OCI-LY7 (cell line): Measurements from ENCODE around the gene SRSF4. TPM values are rescaled to one million over a fixed set of nuclear protein-coding genes. Genes with fewer than 3 reads are reported as not detected.

Experiments used
- BruUV-seq: library from RNA; stranded (reverse); fragments of 400-500 nt; replicated peaks from 2 replicates; lab custom pipeline; 2021; lab: Mats Ljungman, UMichigan
- CTCF ChIA-PET: fragments of 300-600 bp; sonication (Branson Sonifier 250); formaldehyde crosslinking; loops from one replicate; lab custom pipeline; 2022; ENCODE audit warnings: antibody characterized with exemption; ENCODE audit not compliant: unreplicated experiment; lab: Charles Lee
- POLR2A ChIA-PET: fragments of 300-600 bp; sonication (Branson Sonifier 250); formaldehyde crosslinking; loops from one replicate; lab custom pipeline; 2022; ENCODE audit warnings: antibody characterized with exemption; lab: Charles Lee
- DNase-seq: peaks from one replicate; pipeline ENCODE4 v3.0.0-alpha.2; 2015; ENCODE audit warnings: low spot score
- H2AFZ ChIP-seq: fragments of 200-600 bp; sonication (generic), shearing (Covaris generic); 2 replicates; pipeline ENCODE4 v1.6.1; 2014; ENCODE audit warnings: mild to moderate bottlenecking, antibody characterized with exemption, low read length, moderate library complexity
- H3K27ac ChIP-seq: fragments of 200-600 bp; sonication (generic); 2 replicates; pipeline ENCODE4 v1.5.1; 2014; ENCODE audit warnings: mixed run types, low read depth, mild to moderate bottlenecking, moderate library complexity, low read length, inconsistent platforms; ENCODE audit not compliant: poor library complexity, severe bottlenecking
- H3K36me3 ChIP-seq: fragments of 200-600 bp; sonication (generic); 2 replicates; pipeline ENCODE4 v1.6.1; 2014; ENCODE audit warnings: mild to moderate bottlenecking, antibody characterized with exemption, low read length, moderate library complexity, mixed read lengths; ENCODE audit not compliant: insufficient read depth
- H3K4me1 ChIP-seq: fragments of 200-600 bp; sonication (generic); 2 replicates; pipeline ENCODE4 v1.5.1; 2014; ENCODE audit warnings: mild to moderate bottlenecking, low read length; ENCODE audit not compliant: insufficient read depth, poor library complexity, severe bottlenecking
- H3K4me2 ChIP-seq: fragments of 200-600 bp; sonication (generic); 2 replicates; pipeline ENCODE4 v1.6.1; 2014; ENCODE audit warnings: mild to moderate bottlenecking, low read length
- H3K4me3 ChIP-seq: fragments of 200-600 bp; sonication (generic); 2 replicates; pipeline ENCODE4 v1.5.1; 2014; ENCODE audit warnings: mild to moderate bottlenecking, low read depth, low read length; ENCODE audit not compliant: poor library complexity, severe bottlenecking
- H3K79me2 ChIP-seq: fragments of 200-600 bp; sonication (generic); 2 replicates; pipeline ENCODE4 v1.6.1; 2016; ENCODE audit warnings: low read depth, mild to moderate bottlenecking, low read length, moderate library complexity, mixed read lengths; ENCODE audit not compliant: insufficient read depth
- H3K9me2 ChIP-seq: fragments of 200-600 bp; sonication (generic); 2 replicates; pipeline ENCODE4 v1.6.1; 2016; ENCODE audit warnings: mild to moderate bottlenecking, low read length, mixed read lengths; ENCODE audit not compliant: insufficient read depth
- H3K9me3 ChIP-seq: fragments of 200-600 bp; sonication (generic); 2 replicates; pipeline ENCODE4 v1.6.1; 2014; ENCODE audit warnings: mild to moderate bottlenecking, mixed run types, low read length, mixed read lengths
- H4K20me1 ChIP-seq: fragments of 200-600 bp; sonication (generic); 2 replicates; pipeline ENCODE4 v1.6.1; 2014; ENCODE audit warnings: mild to moderate bottlenecking, antibody characterized with exemption, low read length, moderate library complexity, mixed read lengths; ENCODE audit not compliant: insufficient read depth
- EZH2phosphoT487 ChIP-seq: fragments of 200-600 bp; sonication (generic); IDR thresholded peaks from 2 replicates; pipeline ENCODE4 v1.6.1; 2018; ENCODE audit warnings: low read depth, borderline replicate concordance, mild to moderate bottlenecking, mixed run types, antibody characterized with exemption, low read length, moderate library complexity, mixed read lengths
- intact Hi-C: fragments of 100-400 bp; cut with micrococcal nuclease; formaldehyde crosslinking; loops from one replicate; pipeline ENCODE4 v1.10.0; 2022; ENCODE audit not compliant: unreplicated experiment
- total RNA-seq, 2 experiments: library from RNA; depleted of rRNA in 1 of 2; stranded (reverse); fragments of >200 nt in 1 of 2; shearing (Covaris generic) in 1 of 2; gene quantifications; 2 replicates each; pipeline ENCODE4 v1.2.3, GENCODE V29; 2014 to 2022
- TF ChIP-seq, protein P1 (sequence below): fragments of 200-600 bp; sonication (generic); conservative IDR thresholded peaks from 2 replicates; pipeline ENCODE4 v1.5.1; 2014; ENCODE audit warnings: mild to moderate bottlenecking, antibody characterized with exemption, low read length, moderate library complexity, mixed read lengths

Gene SRSF4
- total RNA-seq, 2 experiments from 2014 or later, result 52.8 to 122 TPM

DNA sequence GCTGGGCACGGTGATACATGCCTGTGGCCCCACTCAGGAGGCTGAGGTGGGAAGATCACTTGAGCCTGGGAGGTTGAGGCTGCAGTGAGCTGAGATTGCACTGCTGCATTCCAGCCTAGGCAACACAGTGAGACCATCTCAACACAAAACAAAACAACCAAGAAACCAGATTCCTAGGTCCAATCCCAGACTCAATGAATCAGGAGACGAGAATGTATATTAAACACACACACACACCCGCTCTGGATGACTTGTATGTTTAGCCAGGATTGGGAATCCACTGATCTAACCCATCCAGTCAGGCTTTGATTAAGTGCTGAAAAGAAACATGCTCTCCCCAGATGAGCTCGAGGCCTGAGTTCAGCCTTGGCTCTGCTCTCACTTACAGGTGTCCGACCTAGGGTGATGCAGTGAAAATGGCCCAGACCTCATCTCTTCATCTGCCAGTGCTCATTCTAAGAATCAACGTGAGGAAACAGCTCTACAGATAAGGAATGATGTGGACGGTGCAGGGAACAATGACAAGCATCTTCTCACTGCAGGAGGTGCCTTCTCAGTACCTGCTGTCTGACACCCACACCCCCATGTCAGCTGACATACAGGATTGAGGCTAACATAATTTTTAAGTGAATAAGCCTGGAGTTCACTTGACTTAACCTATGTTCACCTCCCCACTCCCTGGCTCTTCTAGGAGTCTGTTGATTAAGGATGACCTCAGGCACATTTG, 15.3 kb upstream of the SRSF4 start:
- Histone ChIP-seq H3K4me1 (no peaks in the 10 kb centered on the region), H4K20me1 (no peaks in the 10 kb centered on the region), H3K9me2 (no peaks in the 10 kb centered on the region), H3K9me3 (no peaks in the 10 kb centered on the region), H3K4me3 (no peak overlapping the region), H3K36me3 (peaks cover 34% of the 10 kb centered on the region), H2AFZ (no peak overlapping the region), H3K27ac (no peak overlapping the region), H3K4me2 (no peak overlapping the region), H3K79me2 (no peaks in the 10 kb centered on the region)
- no peak for TF ChIP-seq EZH2phosphoT487
- TF ChIP-seq, protein P1, sequence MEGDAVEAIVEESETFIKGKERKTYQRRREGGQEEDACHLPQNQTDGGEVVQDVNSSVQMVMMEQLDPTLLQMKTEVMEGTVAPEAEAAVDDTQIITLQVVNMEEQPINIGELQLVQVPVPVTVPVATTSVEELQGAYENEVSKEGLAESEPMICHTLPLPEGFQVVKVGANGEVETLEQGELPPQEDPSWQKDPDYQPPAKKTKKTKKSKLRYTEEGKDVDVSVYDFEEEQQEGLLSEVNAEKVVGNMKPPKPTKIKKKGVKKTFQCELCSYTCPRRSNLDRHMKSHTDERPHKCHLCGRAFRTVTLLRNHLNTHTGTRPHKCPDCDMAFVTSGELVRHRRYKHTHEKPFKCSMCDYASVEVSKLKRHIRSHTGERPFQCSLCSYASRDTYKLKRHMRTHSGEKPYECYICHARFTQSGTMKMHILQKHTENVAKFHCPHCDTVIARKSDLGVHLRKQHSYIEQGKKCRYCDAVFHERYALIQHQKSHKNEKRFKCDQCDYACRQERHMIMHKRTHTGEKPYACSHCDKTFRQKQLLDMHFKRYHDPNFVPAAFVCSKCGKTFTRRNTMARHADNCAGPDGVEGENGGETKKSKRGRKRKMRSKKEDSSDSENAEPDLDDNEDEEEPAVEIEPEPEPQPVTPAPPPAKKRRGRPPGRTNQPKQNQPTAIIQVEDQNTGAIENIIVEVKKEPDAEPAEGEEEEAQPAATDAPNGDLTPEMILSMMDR, result no peak
- BruUV-seq, result no TSS peak
- no peak for DNase-seq
- intact Hi-C loops, result loop anchor here (1.0 kb wide), 1 partner anchor 315 kb away; no protein-coding TSS in a partner anchor
- CTCF ChIA-PET, result interaction anchor here (0.6 to 1.3 kb wide), 3 partner anchors 18 to 315 kb away, joined by 3 to 4 read pairs (median 3); no protein-coding TSS in a partner anchor
- POLR2A ChIA-PET, result interaction anchor here (0.5 to 1.6 kb wide), 2 partner anchors 15 to 951 kb away, joined by 4 to 7 read pairs; partner anchors contain the start of gene SRSF4

DNA sequence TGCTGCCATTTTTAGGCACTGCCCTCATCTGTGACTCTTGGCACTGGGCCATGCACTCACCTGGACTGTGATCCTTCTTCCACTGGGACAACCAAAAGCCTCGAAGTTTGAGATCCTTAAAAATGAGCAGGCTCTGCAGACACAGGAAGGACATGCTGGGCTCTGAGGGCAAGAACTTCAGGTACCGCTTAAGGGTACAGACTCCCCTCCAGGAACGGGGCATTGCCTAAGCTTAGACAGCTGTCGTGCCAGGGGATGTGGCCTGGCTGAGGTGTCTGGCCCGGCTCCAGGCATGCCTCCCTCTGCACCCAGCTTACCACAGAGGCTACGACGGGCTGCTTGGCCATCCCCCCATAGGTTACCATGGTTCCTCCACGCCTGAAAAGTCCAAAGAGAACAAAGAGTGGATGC, 14.2 kb upstream of the SRSF4 start:
- Histone ChIP-seq H3K79me2 (no peaks in the 10 kb centered on the region), H3K36me3 (peaks cover 23% of the 10 kb centered on the region), H4K20me1 (no peaks in the 10 kb centered on the region), H3K9me2 (no peaks in the 10 kb centered on the region), H3K4me2 (no peak overlapping the region), H2AFZ (no peak overlapping the region), H3K4me3 (no peak overlapping the region), H3K27ac (no peak overlapping the region), H3K4me1 (no peaks in the 10 kb centered on the region), H3K9me3 (no peaks in the 10 kb centered on the region)
- no TSS peak for BruUV-seq
- DNase-seq, result no peak
- CTCF ChIA-PET, result no interaction called here
- POLR2A ChIA-PET, result interaction anchor here (0.6 kb wide), 1 partner anchor 108 kb away, joined by 4 read pairs; no protein-coding TSS in a partner anchor
- TF ChIP-seq, protein P1, result no peak
- intact Hi-C loops, result no loop called here

DNA sequence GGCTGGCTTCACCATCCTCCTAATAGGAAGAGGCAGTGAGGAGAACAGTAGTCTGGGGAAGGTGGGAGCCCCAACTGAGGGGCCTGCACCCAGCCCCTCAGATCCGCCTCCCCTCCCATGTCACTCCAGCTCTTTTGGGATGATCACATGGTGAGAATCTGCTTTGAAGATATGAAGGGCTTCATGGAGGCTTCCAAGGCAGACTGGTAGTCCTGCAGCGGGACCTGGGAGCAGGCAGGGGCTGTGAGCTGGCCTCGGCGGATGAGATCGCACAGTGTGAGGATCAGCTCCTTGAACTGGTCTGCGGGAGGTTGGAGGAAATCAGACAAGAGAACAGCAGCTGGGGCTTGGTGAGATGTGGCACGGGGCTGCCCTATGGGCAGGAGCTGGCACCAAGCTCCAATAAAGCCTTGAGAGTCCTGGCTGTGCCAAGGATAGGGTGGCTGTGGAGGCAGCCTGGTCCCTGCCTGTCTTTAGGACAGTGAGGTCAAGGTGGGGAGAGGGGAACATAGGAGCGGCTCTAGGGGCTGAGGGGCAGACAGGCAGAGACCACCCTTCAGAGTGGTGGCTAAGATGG, 12.3 kb upstream of the SRSF4 start:
- BruUV-seq, result no TSS peak
- CTCF ChIA-PET, result no interaction called here
- intact Hi-C loops, result no loop called here

More for the DNA sequence above, 12.3 kb upstream of the SRSF4 start:
- Histone ChIP-seq H3K4me1 (no peaks in the 10 kb centered on the region), H3K9me3 (no peaks in the 10 kb centered on the region), H3K4me2 (no peak overlapping the region), H3K9me2 (no peaks in the 10 kb centered on the region), H3K36me3 (peaks cover 12% of the 10 kb centered on the region; the same call in 1 of the 2 replicates), H2AFZ (no peak overlapping the region), H3K4me3 (no peak overlapping the region), H3K79me2 (no peaks in the 10 kb centered on the region), H4K20me1 (no peaks in the 10 kb centered on the region), H3K27ac (no peak overlapping the region)
- no peak for DNase-seq
- TF ChIP-seq, protein P1, result no peak
- no peak for TF ChIP-seq EZH2phosphoT487
- POLR2A ChIA-PET, result no interaction called here
